H7 (cell line): ENCODE measurements around the gene GTF2IRD2. TPM values are rescaled to one million over a fixed set of nuclear protein-coding genes. Genes with fewer than 3 reads are reported as not detected.
"Not testable (repeated sequence)": the region's sequence is repeated elsewhere in the genome, so short reads cannot be mapped to it uniquely, and the experiment has no call there.

ENCODE experiments used
- DNase-seq: peaks from one replicate; pipeline ENCODE4 v3.0.0; 2012
- H3K27me3 ChIP-seq: 2 replicates; pipeline ENCODE4 v1.6.0; 2011; ENCODE audit warnings: mild to moderate bottlenecking, low read length; ENCODE audit not compliant: control insufficient read depth, insufficient read depth
- H3K36me3 ChIP-seq: replicated peaks from 2 replicates; pipeline ENCODE4 v1.5.1; 2011; ENCODE audit warnings: low read length; ENCODE audit not compliant: control insufficient read depth, insufficient read depth
- H3K4me3 ChIP-seq: 2 replicates; pipeline ENCODE4 v1.5.1; 2011; ENCODE audit warnings: low read depth, mild to moderate bottlenecking, control low read depth, low read length, moderate library complexity; ENCODE audit not compliant: insufficient read depth
- total RNA-seq: library from RNA; depleted of rRNA; stranded (reverse); fragments of >200 nt; shearing (Covaris generic); gene quantifications from 2 replicates; pipeline ENCODE4 v1.2.3, GENCODE V29; 2014

Gene GTF2IRD2
- total RNA-seq, 1 experiment from 2014 or later = 0.76 TPM

DNA sequence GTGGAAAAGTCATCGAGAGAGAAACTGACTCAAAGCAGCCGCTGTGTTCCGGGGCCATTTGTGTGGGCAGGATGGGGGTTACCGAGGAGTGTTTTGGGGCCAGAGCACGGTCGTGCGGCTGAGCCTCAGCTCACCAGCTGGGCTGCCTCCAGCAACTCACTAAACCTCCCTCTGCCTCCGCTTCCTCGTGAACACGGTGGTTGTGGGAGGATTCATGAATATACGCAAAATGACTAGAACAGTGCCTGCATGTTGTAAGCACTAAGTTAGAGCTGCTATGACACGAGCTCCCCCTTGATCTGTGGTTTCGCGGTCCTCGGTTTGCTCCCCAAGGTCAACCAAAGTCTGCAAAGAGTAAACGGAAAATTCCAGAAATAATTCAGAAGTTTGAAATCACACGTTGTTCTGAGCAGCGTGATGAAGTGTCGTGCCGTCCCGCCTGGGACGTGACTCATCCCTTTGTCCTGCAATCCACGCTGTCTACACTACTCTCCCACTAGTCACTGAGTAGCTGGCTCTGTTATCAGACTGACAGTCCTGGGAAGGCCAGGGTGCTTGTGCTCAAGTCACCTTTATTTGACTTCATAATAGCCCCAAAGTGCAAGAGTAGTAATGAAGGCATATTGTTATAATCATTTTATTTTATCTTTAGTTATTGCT, 31.1 kb downstream of the GTF2IRD2 start:
- not testable (repeated sequence) for H3K4me3 ChIP-seq, H3K36me3 ChIP-seq, H3K27me3 ChIP-seq, DNase-seq

DNA sequence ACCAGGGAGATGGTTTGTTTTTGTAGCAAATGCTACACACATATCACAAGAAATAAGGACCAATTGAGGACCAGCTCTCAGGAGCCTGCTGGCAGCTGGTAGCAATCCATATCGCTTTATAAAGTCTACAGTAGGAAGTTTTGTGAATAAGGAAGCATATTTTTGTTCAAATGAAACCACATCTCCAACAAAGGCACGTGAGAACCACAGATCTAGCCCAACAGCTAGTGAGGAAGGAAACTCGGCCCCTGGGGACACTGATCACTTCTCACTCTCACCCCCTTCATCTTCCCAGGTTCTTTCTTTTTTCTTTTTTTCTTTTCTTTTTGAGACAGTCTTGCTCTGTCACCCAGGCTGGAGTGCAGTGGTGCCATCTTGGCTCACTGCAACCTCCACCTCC, 35.5 kb downstream of the GTF2IRD2 start:
- not testable (repeated sequence) for H3K36me3 ChIP-seq, H3K4me3 ChIP-seq, DNase-seq, H3K27me3 ChIP-seq

DNA sequence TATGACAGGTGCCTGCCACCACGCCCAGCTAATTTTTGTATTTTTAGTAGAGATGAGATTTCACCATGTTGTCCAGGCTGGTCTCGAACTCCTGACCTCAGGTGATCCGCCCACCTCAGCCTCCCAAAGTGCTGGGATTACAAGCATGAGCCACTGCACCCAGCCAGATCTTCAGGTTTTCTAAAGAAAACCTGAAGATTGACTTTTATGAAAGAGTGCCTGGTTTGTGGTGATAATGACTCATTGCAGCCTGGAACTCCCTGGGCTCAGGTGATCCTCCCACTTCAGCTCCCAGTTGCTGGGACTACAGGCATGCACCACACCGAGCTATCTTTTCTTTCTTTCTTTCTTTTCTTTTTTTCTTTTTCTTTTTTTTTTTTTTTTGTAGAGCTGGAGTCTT, 52.8 kb downstream of the GTF2IRD2 start:
- H3K27me3 ChIP-seq, DNase-seq, H3K36me3 ChIP-seq, H3K4me3 ChIP-seq: not testable (repeated sequence)

DNA sequence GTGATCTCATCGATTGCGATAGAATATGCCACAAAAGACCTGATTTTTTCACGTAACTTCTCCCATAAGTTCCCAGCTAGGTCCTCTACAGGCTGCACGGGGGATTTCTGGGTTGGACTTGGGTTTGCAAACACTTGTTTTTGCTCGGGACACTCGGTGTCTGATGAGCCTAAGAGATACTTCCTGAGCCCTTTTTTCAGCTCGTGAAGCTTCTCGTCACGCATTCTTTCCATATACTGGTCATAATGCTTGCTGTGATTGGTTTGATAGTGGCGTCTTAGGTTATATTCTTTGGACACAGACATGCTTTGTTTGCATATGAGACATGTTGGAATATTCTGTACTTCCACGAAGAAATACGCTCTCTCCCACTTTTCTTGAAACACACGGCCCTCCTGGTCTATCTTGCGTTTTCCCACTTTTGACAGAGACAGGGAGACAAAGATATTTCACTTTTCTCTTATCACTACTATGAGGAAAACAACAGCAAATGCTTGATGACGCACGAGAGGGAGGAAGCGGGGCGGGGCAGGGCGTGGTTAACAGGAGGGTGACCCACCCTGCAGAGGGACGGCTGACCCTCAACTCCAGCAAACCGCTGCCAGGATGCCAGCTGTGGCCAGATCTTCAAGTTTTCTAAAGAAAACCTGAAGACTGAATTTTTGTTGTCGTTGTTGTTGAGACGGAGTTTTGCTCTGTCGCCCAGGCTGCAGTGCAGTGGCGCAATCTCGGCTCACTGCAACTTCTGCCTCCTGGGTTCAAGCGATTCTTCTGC, 53.4 kb downstream of the GTF2IRD2 start:
- H3K27me3 ChIP-seq, DNase-seq, H3K4me3 ChIP-seq, H3K36me3 ChIP-seq: not testable (repeated sequence)

DNA sequence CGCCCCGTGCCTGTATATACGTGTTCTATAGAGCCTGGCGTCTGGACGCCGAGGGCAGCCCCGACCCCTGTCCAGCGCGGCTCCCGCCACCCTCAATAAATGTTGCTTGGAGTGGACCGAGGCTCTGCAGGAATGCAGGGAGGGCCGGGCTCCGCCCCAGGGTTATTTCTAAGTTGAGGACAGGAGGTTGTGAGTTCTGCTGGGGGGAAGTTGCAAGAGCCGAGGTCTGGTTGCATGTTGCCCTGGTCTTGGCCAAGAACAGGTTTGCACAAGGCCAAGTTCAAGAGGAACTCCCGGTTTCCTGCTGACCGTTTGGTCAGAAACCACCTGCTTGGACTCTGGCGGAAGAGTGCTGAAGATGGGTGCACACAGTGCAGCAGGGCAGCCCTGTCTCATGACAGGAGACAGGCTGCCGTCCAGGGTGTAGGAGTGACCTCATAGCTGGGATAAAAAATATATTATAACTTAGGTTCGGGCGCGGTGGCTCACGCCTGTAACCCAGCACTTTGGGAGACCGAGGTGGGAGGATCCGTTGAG, 62.1 kb downstream of the GTF2IRD2 start:
- not testable (repeated sequence) for DNase-seq, H3K27me3 ChIP-seq, H3K36me3 ChIP-seq, H3K4me3 ChIP-seq

DNA sequence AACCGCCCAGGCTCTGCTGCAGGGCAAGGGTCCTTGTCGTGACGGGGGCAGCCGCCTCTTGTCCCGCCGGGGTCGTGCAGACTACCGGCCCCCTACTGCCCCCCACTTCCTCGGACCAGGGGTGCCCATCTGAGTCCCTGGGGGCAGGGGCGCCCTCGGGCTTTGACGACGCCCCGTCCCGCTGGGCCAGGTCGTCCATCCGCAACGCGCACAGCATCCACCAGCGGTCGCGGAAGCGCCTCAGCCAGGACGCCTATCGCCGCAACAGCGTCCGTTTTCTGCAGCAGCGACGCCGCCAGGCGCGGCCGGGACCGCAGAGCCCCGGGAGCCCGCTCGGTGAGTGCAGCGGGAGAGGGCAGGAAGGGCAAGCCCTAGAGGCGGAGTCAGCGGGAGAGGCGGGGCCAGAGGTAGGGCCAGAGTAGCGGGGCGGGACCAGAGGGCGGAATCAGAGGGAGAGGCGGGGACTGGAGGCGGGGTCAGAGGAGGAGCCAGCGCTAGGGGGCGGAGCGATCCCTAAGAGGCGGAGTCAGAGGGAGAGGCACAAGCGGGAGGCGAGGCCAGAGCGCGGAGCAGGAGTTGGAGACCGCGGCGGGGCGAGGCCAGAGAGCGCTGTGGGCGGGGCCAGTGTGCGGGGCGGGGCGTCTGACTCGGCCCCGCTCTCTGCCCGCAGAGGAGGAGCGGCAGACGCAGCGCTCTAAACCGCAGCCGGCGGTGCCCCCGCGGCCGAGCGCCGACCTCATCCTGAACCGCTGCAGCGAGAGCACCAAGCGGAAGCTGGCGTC, 62.8 kb downstream of the GTF2IRD2 start:
- not testable (repeated sequence) for H3K27me3 ChIP-seq, H3K36me3 ChIP-seq, DNase-seq
- peak overlapping the region; percentile 26 for H3K4me3 ChIP-seq

DNA sequence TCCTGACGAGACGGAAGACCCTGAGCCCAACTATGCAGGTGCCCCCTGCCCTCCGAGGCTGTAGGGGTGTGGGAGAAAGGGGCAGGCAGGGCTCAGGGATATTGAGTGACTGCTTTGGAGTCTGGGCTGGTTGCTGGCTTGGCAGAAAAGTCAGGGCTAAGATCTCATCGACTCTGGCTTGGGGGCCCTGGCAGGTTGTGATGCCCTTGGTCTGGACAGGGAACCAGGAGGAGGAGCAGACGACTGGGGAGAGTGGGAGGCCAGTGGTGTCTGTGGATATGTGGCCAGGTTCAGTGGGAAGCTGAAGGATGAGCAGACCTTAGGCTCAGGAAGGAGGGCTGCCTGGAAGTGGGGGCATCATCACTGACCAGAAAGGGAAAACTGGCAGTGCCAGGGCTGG, 67.8 kb downstream of the GTF2IRD2 start:
- not testable (repeated sequence) for H3K4me3 ChIP-seq, H3K36me3 ChIP-seq, DNase-seq, H3K27me3 ChIP-seq

DNA sequence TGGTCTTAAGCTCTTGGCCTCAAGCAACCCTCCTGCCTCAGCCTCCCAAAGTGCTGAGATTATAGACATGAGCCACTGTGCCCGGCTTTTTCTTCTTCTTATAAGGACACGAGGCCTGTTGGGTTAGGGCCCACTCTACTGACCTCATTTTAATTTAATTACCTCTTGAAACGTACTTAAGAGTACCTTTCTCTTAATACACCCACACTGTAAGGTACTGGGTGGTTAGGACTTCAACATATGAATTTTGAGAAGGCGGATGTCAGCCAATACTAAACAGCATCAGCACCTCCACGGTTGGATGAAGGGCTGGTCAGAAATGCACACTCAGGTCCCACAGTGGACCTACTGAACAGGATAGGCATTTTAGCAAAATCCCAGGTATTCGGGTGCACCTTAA, 69.7 kb downstream of the GTF2IRD2 start:
- H3K4me3 ChIP-seq, H3K27me3 ChIP-seq, H3K36me3 ChIP-seq, DNase-seq: not testable (repeated sequence)

DNA sequence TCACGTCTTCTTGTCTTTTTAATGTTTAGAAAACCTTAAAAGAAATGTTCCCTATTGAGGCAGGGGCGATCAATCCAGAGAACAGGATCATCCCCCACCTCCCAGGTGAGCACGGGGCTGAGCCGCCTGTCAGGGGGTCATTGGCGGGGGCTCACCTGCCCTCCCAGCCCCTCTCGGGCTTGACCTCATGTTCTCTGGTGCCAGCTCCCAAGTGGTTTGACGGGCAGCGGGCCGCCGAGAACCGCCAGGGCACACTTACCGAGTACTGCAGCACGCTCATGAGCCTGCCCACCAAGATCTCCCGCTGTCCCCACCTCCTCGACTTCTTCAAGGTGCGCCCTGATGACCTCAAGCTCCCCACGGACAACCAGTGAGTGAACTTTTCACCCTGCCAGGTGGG, 72.4 kb downstream of the GTF2IRD2 start:
- DNase-seq, H3K27me3 ChIP-seq, H3K36me3 ChIP-seq, H3K4me3 ChIP-seq: not testable (repeated sequence)

DNA sequence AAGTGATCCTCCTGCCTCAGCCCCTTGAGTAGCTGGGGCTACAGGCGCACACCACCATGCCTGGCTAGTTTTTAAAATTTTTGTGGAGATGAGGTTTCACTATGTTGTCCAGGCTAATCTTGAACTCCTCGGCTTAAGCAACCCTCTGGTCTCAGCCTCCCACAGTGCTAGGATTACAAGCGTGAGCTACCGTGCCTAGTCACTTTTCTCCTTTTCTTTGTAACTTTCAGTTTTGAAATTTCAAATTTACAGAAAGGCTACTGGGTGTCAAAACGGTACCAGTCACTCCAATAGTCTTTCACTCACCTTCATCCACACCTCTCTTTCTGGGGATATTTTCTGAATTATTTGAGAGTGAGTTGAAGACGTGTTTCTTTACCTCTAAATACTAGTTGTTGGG, 76.3 kb downstream of the GTF2IRD2 start:
- not testable (repeated sequence) for H3K27me3 ChIP-seq, H3K4me3 ChIP-seq, H3K36me3 ChIP-seq, DNase-seq

DNA sequence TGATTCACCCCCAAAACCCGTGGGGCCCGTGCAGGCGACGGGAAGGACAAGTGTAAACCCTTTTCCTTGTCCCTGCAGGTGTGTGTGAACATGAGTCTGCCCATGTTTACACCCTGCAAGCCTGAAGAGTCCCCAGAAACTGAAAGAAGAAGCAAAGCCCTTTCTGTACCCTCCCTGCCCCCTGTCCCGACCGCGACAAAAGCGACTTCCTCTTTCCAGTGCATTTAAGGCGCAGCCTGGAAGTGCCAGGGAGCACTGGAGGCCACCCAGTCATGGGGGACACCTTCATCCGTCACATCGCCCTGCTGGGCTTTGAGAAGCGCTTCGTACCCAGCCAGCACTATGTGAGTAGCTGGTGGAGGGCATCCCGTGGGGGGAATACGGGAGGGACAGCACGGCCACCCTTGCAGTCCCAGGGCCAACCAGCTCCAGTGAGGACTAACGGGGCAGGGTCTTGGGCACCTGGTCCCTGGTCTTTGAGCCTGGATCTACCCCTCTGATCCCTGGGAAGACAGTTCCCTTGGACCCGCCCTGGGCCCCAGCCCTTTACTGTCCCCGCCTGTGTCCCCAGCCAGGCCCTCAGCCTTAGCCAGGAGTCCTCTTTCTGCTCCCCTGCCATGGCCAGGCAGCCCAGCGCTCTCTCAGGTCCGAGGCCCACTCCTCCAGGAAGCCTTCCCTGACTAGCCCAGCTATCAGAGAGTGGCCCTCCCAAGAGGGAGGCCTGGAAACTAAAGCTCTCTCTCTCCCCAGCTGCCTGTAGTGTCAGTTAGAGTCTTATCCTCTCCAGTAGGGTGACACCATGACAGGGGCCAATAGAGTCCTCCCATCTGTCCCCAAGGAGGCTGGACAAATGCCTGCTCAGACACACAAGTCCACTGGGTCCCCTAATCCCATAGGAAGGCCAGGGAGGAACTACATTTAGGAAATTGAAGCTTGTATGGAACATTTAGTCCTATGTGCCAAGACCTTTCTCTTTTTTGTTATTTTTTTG, 77.3 kb downstream of the GTF2IRD2 start, which contains the start of gene NCF1:
NCF1 (plus strand) TSS at position 252 of the 991 bp plus-strand sequence; CDS start at position 273, 21 bp downstream.
- H3K27me3 ChIP-seq, H3K36me3 ChIP-seq, H3K4me3 ChIP-seq, DNase-seq: not testable (repeated sequence)

DNA sequence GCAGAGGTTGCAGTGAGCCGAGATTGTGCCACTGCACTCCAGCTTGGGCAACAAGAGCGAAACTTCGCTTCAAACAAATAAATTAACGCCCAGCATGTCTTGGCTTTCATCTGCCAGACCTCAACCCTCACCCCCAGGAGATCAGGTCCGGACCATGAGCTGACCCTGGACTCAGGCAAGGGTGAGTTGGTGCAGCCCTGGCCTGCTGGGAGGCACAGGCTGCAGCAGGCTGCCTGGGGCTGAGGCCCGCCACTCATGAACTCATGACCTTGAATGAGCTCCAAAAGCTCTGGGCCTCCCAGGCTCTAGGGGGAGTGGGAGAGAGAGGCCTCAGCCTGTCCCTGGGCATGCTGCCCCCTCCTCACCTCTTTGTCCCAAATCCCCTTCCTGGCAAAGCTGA, 79.3 kb downstream of the GTF2IRD2 start:
- H3K4me3 ChIP-seq, H3K36me3 ChIP-seq, H3K27me3 ChIP-seq, DNase-seq: not testable (repeated sequence)

DNA sequence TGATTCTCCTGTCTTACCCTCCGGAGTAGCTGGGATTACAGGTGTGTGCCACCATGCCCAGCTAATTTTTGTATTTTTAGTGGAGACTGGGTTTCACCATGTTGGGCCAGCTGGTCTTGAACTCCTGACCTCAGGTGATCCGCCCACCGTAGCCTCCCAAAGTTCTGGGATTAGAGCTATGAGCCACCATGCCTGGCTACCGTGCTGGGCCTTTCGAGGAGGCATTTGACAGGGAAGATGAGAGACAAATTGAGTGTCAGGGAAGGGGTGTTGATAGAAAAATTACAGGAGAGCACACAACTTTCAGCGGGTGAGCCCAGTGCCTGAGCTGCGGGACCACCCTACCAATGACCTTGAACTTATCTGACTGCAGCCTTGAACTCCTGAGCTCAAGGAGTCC, 81.3 kb downstream of the GTF2IRD2 start:
- DNase-seq, H3K4me3 ChIP-seq, H3K27me3 ChIP-seq, H3K36me3 ChIP-seq: not testable (repeated sequence)

DNA sequence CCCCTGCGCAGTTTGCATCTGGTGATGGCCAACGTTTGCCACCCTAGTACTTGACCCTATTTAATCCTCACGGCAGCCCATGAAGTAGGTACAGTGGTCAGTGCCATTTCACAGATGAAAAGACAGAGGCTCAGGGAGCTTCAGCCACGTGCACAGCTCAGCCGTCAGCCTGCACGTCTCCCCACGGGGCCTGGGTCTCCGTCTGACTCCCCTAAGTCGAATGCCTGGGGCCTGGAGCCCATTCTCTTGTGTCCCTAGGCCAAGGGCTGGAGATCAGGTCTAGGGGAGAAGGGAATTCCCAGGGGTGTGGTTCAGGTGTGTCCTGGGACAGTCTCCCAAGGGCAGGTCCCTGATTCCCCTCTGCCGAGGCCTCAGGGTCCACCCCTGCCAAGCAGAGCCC, 84.4 kb downstream of the GTF2IRD2 start:
- DNase-seq, H3K27me3 ChIP-seq, H3K4me3 ChIP-seq, H3K36me3 ChIP-seq: not testable (repeated sequence)
